ENCODE measurements around the gene CELF1. TPM values are rescaled to one million over a fixed set of nuclear protein-coding genes. Genes with fewer than 3 reads are reported as not detected.

The CELF1 gene
- total RNA-seq, 1 donor from 2014 or later = 102 TPM

- no peak for DNase-seq
Observed at GRCh38 chr11:47480762-47481161, 72.2 kb downstream of the CELF1 start.

GRCh38 chr11:47478651-47479329 is 74.1 kb downstream of the CELF1 start:
- no peak for DNase-seq

GRCh38 chr11:47477753-47478152 is 75.2 kb downstream of the CELF1 start:
- no peak for DNase-seq

- DNase-seq = no peak
Observed at GRCh38 chr11:47477323-47477722, 75.6 kb downstream of the CELF1 start.

- DNase-seq = no peak
Observed at GRCh38 chr11:47470671-47471070, 82.3 kb downstream of the CELF1 start.

- no peak for DNase-seq
Observed at GRCh38 chr11:47469361-47470179, 83.4 kb downstream of the CELF1 start.

GRCh38 chr11:47468598-47469214 is 84.2 kb downstream of the CELF1 start:
- no peak for DNase-seq

GRCh38 chr11:47467357-47467756 is 85.6 kb downstream of the CELF1 start:
- DNase-seq = no peak

GRCh38 chr11:47466701-47467250 is 86.2 kb downstream of the CELF1 start:
- no peak for DNase-seq

- no peak for DNase-seq
Observed at GRCh38 chr11:47466201-47466600, 86.7 kb downstream of the CELF1 start.

- no peak for DNase-seq
Observed at GRCh38 chr11:47464483-47464882, 88.4 kb downstream of the CELF1 start.

GRCh38 chr11:47461876-47462275 is 91.1 kb downstream of the CELF1 start:
- no peak for DNase-seq

GRCh38 chr11:47460571-47461235 is 92.2 kb downstream of the CELF1 start:
- no peak for DNase-seq

- peak; percentile 29 for DNase-seq
Observed at GRCh38 chr11:47454258-47454671, 98.7 kb downstream of the CELF1 start.

- no peak for DNase-seq
Observed at GRCh38 chr11:47453365-47453764, 99.6 kb downstream of the CELF1 start.

- no peak for DNase-seq
Observed at GRCh38 chr11:47451990-47452389, 100.9 kb downstream of the CELF1 start.

- DNase-seq = no peak
Observed at GRCh38 chr11:47451436-47451835, 101.5 kb downstream of the CELF1 start.

GRCh38 chr11:47449541-47449940 is 103.4 kb downstream of the CELF1 start:
- no peak for DNase-seq

- DNase-seq = no peak
Observed at GRCh38 chr11:47448566-47449427, 104.1 kb downstream of the CELF1 start, which contains the start of gene RAPSN. RAPSN (minus strand) TSS chr11:47449136; CDS start chr11:47448964, 172 bp downstream.

- DNase-seq = no peak
Observed at GRCh38 chr11:47447906-47448305, 105.0 kb downstream of the CELF1 start.

- DNase-seq = no peak
Observed at GRCh38 chr11:47446833-47447232, 106.1 kb downstream of the CELF1 start.

Data from skin of body (tissue), 2 donors.